Mononuclear cell (primary cell): Measurements from ENCODE around the gene ASPN. TPM values are rescaled to one million over a fixed set of nuclear protein-coding genes. Genes with fewer than 3 reads are reported as not detected.
"Not testable (repeated sequence)": the region's sequence is repeated elsewhere in the genome, so short reads cannot be mapped to it uniquely, and the experiment has no call there.

Source experiments
- H3K27me3 ChIP-seq: 2 replicates; pipeline ENCODE4 v1.6.0; 2011; ENCODE audit warnings: low read length, control low read depth; ENCODE audit not compliant: insufficient read depth
- H3K4me1 ChIP-seq: 2 replicates; pipeline ENCODE4 v1.5.1; 2011; ENCODE audit warnings: mild to moderate bottlenecking, low read length, control low read depth; ENCODE audit not compliant: insufficient read depth
- H3K4me3 ChIP-seq: 2 replicates; pipeline ENCODE4 v1.5.1; 2011; ENCODE audit warnings: mild to moderate bottlenecking, low read length, moderate library complexity
- H3K9me3 ChIP-seq: 2 replicates; pipeline ENCODE4 v1.5.1; 2011; ENCODE audit warnings: low read depth, mild to moderate bottlenecking, control low read depth, low read length
- total RNA-seq: library from RNA; depleted of rRNA; stranded (reverse); fragments of >200 nt; gene quantifications from one replicate; pipeline ENCODE4 v1.2.3, GENCODE V29; 2012

ASPN gene
- total RNA-seq, 1 donor, result not detected

DNA sequence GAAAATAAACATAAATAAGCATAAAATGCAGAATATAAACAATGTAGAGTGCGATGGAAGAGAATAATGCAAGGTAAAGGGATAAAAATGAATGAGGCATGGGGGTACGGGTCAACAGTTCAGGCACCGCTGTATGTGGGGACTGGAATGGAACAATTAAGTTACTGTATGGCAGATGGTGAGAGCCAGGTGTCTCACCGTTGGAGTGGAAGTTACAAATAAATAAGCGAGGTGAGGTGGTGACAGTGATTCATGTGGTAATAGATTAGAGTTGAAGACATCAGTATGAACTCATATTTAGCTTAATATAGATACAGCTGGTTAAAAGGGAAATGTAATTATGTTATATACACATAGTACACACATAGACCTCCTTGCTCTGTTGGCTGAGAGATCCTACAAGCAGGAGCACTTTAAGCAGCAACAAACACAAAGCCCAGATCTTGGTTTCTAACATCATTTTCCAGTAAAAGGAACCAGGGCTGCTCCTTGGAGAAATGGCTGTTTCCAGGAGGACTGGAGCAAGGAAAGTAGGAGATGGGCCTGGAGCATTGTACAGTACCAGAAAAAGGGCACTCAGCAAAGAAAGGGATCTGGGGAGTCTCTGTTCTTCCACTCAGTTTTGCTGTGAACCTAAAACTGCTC, 55.7 kb downstream of the ASPN start:
- Histone ChIP-seq H3K27me3 (no peaks in the 10 kb centered on the region), H3K4me3 (no peak overlapping the region), H3K9me3 (no peaks in the 10 kb centered on the region), H3K4me1 (no peaks in the 10 kb centered on the region)

DNA sequence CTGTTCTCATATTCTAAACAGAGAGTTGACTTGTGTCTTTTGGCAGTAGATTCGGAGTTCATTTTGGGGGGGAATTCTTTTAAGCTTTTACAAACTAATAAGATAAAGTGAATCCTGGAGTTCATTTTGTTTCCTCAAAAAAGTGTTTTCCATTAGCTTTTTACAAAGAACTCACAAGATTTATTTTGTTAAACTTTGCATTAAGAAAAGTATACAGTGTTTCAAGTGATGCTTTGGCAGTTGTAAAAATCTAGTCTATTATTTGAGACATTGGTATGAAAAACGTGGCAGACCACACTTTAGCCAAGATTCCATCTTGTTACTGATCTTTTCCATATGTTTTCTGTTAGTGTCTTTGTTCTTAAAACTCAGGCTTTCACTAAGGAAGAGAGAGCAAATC, 56.8 kb downstream of the ASPN start:
- Histone ChIP-seq H3K4me3 (no peak overlapping the region), H3K27me3 (no peaks in the 10 kb centered on the region), H3K4me1 (no peaks in the 10 kb centered on the region), H3K9me3 (no peaks in the 10 kb centered on the region)

- Histone ChIP-seq H3K9me3 (no peaks in the 10 kb centered on the region), H3K4me3 (no peak within 1 kb of the TSS), H3K27me3 (no peaks in the 10 kb centered on the region), H3K4me1 (no peaks in the 10 kb centered on the region)
Observed at GRCh38 chr9:92424340-92424739, 58.0 kb downstream of the ASPN start, which contains the start of gene OMD. OMD (minus strand) TSS chr9:92424471; CDS start chr9:92417558, 6,913 bp downstream.

DNA sequence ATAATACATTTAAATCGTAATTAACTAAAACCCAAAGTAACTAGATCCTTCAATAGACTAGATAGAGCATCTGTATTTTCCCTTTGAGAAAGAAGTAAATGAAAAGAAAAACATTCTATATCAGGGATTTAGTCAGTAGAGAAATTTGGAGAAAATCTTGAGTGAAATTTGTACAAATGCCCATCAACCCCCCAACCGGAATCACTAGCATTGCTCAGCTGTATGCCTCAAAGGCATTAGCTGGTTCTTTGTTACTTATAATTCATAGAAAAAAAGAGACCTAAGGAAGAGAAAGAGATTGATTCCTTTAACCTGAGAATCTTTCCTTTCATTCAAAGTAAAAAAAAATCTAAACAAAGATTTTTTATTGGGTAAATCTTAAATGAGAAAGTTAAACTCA, 58.7 kb downstream of the ASPN start:
- Histone ChIP-seq H3K4me1 (no peaks in the 10 kb centered on the region), H3K9me3 (no peaks in the 10 kb centered on the region), H3K4me3 (no peak overlapping the region), H3K27me3 (no peaks in the 10 kb centered on the region)

GRCh38 chr9:92422611-92423338, 59.5 kb downstream of the ASPN start:
- no peaks in the 10 kb centered on the region for H3K9me3 ChIP-seq
- no peaks in the 10 kb centered on the region for H3K4me1 ChIP-seq
- no peaks in the 10 kb centered on the region for H3K27me3 ChIP-seq
- H3K4me3 ChIP-seq, result no peak overlapping the region

- no peaks in the 10 kb centered on the region for H3K9me3 ChIP-seq
- no peak overlapping the region for H3K4me3 ChIP-seq
- H3K27me3 ChIP-seq, result no peaks in the 10 kb centered on the region
- H3K4me1 ChIP-seq, result peaks cover 3% of the 10 kb centered on the region
Observed at GRCh38 chr9:92414566-92414965, 67.7 kb downstream of the ASPN start.

DNA sequence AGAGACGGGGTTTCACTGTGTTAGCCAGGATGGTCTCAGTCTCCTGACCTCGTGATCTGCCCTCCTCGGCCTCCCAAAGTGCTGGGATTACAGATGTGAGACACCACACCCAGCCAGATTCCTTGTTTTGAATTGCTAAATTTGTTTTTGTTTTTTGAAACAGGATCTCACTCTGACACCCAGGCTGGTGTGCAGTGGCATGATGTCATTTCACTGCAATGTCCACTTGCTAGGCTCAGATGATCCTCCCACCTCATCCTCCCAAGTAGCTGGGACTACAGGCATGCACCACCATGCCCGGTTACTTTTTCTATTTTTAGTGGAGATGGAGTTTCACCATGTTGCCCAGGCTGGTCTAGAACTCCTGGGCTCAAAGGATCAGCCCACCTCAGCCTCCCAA, 71.1 kb downstream of the ASPN start:
- H3K9me3 ChIP-seq, H3K27me3 ChIP-seq, H3K4me3 ChIP-seq: not testable (repeated sequence)
- peaks cover 15% of the 10 kb centered on the region for H3K4me1 ChIP-seq

- H3K9me3 ChIP-seq, result no peaks in the 10 kb centered on the region
- H3K4me3 ChIP-seq, result no peak overlapping the region
Observed at GRCh38 chr9:92408747-92409478, 73.4 kb downstream of the ASPN start.

GRCh38 chr9:92407818-92408217, 74.5 kb downstream of the ASPN start:
- Histone ChIP-seq H3K4me3 (no peak overlapping the region), H3K4me1 (peaks cover 17% of the 10 kb centered on the region), H3K9me3 (no peaks in the 10 kb centered on the region), H3K27me3 (no peaks in the 10 kb centered on the region)

More at GRCh38 chr9:92408747-92409478, 73.4 kb downstream of the ASPN start:
- Histone ChIP-seq H3K27me3 (no peaks in the 10 kb centered on the region), H3K4me1 (peaks cover 17% of the 10 kb centered on the region)

GRCh38 chr9:92406477-92406876, 75.8 kb downstream of the ASPN start:
- Histone ChIP-seq H3K4me3 (no peak overlapping the region), H3K9me3 (no peaks in the 10 kb centered on the region), H3K27me3 (no peaks in the 10 kb centered on the region), H3K4me1 (peaks cover 17% of the 10 kb centered on the region)

Other genes starting within 250 kb of the ASPN start
- gene IARS1, start 188.8 kb downstream of the ASPN start, total RNA-seq, result 87.9 TPM
- gene NOL8, start 157.2 kb downstream of the ASPN start, total RNA-seq, result 34.2 TPM
- gene CENPP, start 156.6 kb downstream of the ASPN start, total RNA-seq, result 12.5 TPM
- gene OGN, start 77.9 kb downstream of the ASPN start, total RNA-seq, result 0.21 TPM
- not detected for gene OMD, start 58.0 kb downstream of the ASPN start, total RNA-seq
- 0.31 TPM for gene ECM2, start 53.5 kb upstream of the ASPN start, total RNA-seq
- gene IPPK, start 187.6 kb upstream of the ASPN start, total RNA-seq, result 4.7 TPM